ENCODE measurements around the gene TRIM42. TPM values are rescaled to one million over a fixed set of nuclear protein-coding genes. Genes with fewer than 3 reads are reported as not detected.

TRIM42 gene
- polyA plus RNA-seq, 1 donor (not counting 4 experiments of a cell fraction or from before 2014, with no cell fraction given): not detected

DNA sequence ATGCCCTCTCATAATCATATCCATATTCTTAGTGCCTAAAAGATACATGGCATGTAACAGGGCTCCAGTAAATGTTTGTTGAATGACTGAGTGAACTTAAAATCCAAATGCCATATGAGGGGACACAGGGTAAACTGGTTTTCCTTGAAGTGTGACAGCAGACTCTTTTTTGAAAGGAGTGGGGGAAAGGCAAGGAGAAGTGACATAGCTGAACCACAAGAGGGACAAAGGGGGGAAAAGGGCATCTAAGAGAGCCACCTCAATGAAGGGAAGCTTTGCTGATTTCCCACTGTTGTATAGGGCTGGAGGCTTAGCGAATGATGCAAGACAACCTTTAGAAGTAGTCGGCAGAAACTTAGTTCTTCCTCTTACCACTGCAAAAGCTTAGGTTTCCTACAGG is 9.1 kb downstream of the TRIM42 start:
- TF ChIP-seq EZH2 (IDR thresholded peaks at IDR 0.05; ENCODE audit: low read length): no peak
- TF ChIP-seq, protein P1, sequence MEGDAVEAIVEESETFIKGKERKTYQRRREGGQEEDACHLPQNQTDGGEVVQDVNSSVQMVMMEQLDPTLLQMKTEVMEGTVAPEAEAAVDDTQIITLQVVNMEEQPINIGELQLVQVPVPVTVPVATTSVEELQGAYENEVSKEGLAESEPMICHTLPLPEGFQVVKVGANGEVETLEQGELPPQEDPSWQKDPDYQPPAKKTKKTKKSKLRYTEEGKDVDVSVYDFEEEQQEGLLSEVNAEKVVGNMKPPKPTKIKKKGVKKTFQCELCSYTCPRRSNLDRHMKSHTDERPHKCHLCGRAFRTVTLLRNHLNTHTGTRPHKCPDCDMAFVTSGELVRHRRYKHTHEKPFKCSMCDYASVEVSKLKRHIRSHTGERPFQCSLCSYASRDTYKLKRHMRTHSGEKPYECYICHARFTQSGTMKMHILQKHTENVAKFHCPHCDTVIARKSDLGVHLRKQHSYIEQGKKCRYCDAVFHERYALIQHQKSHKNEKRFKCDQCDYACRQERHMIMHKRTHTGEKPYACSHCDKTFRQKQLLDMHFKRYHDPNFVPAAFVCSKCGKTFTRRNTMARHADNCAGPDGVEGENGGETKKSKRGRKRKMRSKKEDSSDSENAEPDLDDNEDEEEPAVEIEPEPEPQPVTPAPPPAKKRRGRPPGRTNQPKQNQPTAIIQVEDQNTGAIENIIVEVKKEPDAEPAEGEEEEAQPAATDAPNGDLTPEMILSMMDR (optimal IDR thresholded peaks at IDR 0.05 in 1 of 3, IDR thresholded peaks at IDR 0.05 in 1 of 3, conservative IDR thresholded peaks at IDR 0.05 in 1 of 3; ENCODE audit: extremely low read depth in 1 of 3, insufficient read depth in 2 of 3, low read length in 3 of 3): no peak
- Histone ChIP-seq H2AFZ (ENCODE audit: control insufficient read depth, low read length) (no peak overlapping the region), H3K4me1 (ENCODE audit: control insufficient read depth, extremely low read depth, insufficient read depth, low read length) (no peaks in the 10 kb centered on the region), H4K20me1 (ENCODE audit: control insufficient read depth, extremely low read depth, insufficient read depth, low read length) (no peaks in the 10 kb centered on the region), H3K9ac (ENCODE audit: control insufficient read depth, extremely low read depth, insufficient read depth, low read length) (no peak overlapping the region), H3K9me3 (ENCODE audit: control insufficient read depth, low read depth, low read length) (no peaks in the 10 kb centered on the region), H3K4me2 (ENCODE audit: control insufficient read depth, extremely low read depth, insufficient read depth, low read depth, low read length) (no peak overlapping the region), H3K9me1 (ENCODE audit: control insufficient read depth, extremely low read depth, insufficient read depth, low read length) (no peaks in the 10 kb centered on the region), H3K4me3 (ENCODE audit: control insufficient read depth in 2 of 3, extremely low read depth in 1 of 3, insufficient read depth in 2 of 3, low read depth in 1 of 3, low read length in 3 of 3) (no peak overlapping the region), H3K36me3 (ENCODE audit: control insufficient read depth in 2 of 2, extremely low read depth in 1 of 2, insufficient read depth in 2 of 2, low read length in 2 of 2) (no peaks in the 10 kb centered on the region), H3K27ac (ENCODE audit: control insufficient read depth, insufficient read depth, low read length) (no peak overlapping the region), H3K27me3 (ENCODE audit: control insufficient read depth, extremely low read depth, insufficient read depth, low read length) (no peaks in the 10 kb centered on the region), H3K79me2 (ENCODE audit: control insufficient read depth, insufficient read depth, low read length) (no peaks in the 10 kb centered on the region)
- dilution Hi-C loops (cut with MboI; ENCODE audit: extremely low pct_ligation_motif_present, low sequenced_read_pairs): no loop called here
- DNase-seq (ENCODE audit: low read depth, low spot score) (no peak), FAIRE-seq (no peak)

DNA sequence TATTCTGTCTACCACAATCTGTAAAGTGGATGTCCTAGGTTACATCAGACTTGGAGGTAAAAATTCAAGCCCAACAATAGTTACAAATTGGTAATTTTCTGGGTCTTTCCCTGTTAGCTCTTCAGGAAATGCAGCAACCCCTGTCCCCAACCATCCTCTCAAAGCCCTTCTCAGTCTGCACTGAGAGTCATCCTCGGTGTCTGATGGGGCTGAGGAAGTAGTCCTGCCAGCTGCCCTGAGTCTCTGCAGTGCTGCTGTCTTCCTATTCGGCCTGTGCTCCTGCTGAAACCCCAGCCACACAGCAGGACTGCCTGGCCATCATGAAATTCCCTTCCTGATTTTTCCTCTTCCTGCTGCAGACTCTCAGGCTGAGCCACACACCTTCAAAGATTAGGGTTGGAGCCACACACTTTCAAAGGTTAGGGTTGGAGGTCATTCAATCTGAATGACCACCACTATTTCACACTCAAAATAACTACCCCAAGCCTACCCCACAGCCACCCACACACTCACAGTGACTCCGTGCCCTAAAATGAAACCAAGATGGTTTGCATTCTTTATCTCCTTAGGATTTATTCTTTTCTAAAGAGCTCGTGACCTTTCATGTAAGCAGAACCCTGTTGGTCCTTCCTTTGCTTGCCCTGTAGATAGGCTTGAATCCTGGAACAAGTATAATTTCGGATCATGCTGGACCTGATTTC is 17.6 kb downstream of the TRIM42 start:
- DNase-seq (ENCODE audit: low read depth, low spot score): no peak
- no peak for FAIRE-seq
- H3K27ac ChIP-seq (ENCODE audit: control insufficient read depth, insufficient read depth, low read length): no peak overlapping the region
- H3K9me1 ChIP-seq (ENCODE audit: control insufficient read depth, extremely low read depth, insufficient read depth, low read length): no peaks in the 10 kb centered on the region
- H2AFZ ChIP-seq (ENCODE audit: control insufficient read depth, low read length): no peak overlapping the region
- no peak overlapping the region for H3K4me2 ChIP-seq (ENCODE audit: control insufficient read depth, extremely low read depth, insufficient read depth, low read depth, low read length)
- no peak overlapping the region for H3K9ac ChIP-seq (ENCODE audit: control insufficient read depth, extremely low read depth, insufficient read depth, low read length)
- no peaks in the 10 kb centered on the region for H3K79me2 ChIP-seq (ENCODE audit: control insufficient read depth, insufficient read depth, low read length)
- TF ChIP-seq EZH2 (IDR thresholded peaks at IDR 0.05; ENCODE audit: low read length): no peak
- TF ChIP-seq, protein P1 (optimal IDR thresholded peaks at IDR 0.05 in 1 of 3, IDR thresholded peaks at IDR 0.05 in 1 of 3, conservative IDR thresholded peaks at IDR 0.05 in 1 of 3; ENCODE audit: extremely low read depth in 1 of 3, insufficient read depth in 2 of 3, low read length in 3 of 3): no peak
- dilution Hi-C loops (cut with MboI; ENCODE audit: extremely low pct_ligation_motif_present, low sequenced_read_pairs): no loop called here
- H3K4me1 ChIP-seq (ENCODE audit: control insufficient read depth, extremely low read depth, insufficient read depth, low read length): no peaks in the 10 kb centered on the region
- no peak overlapping the region for H3K4me3 ChIP-seq (ENCODE audit: control insufficient read depth in 2 of 3, extremely low read depth in 1 of 3, insufficient read depth in 2 of 3, low read depth in 1 of 3, low read length in 3 of 3)
- no peaks in the 10 kb centered on the region for H4K20me1 ChIP-seq (ENCODE audit: control insufficient read depth, extremely low read depth, insufficient read depth, low read length)
- H3K36me3 ChIP-seq (ENCODE audit: control insufficient read depth in 2 of 2, extremely low read depth in 1 of 2, insufficient read depth in 2 of 2, low read length in 2 of 2): no peaks in the 10 kb centered on the region
- H3K9me3 ChIP-seq (ENCODE audit: control insufficient read depth, low read depth, low read length): no peaks in the 10 kb centered on the region
- H3K27me3 ChIP-seq (ENCODE audit: control insufficient read depth, extremely low read depth, insufficient read depth, low read length): no peaks in the 10 kb centered on the region
